ENCODE data around the gene LTBP4.

LTBP4 gene

GRCh38 chr19:40596608-40597328, 4.4 kb upstream of the LTBP4 start:
- DNase-seq (ENCODE audit: low read depth) = no peak

- no peak for DNase-seq (ENCODE audit: low read depth)
Measured at GRCh38 chr19:40597329-40597838, 3.8 kb upstream of the LTBP4 start.

DNA sequence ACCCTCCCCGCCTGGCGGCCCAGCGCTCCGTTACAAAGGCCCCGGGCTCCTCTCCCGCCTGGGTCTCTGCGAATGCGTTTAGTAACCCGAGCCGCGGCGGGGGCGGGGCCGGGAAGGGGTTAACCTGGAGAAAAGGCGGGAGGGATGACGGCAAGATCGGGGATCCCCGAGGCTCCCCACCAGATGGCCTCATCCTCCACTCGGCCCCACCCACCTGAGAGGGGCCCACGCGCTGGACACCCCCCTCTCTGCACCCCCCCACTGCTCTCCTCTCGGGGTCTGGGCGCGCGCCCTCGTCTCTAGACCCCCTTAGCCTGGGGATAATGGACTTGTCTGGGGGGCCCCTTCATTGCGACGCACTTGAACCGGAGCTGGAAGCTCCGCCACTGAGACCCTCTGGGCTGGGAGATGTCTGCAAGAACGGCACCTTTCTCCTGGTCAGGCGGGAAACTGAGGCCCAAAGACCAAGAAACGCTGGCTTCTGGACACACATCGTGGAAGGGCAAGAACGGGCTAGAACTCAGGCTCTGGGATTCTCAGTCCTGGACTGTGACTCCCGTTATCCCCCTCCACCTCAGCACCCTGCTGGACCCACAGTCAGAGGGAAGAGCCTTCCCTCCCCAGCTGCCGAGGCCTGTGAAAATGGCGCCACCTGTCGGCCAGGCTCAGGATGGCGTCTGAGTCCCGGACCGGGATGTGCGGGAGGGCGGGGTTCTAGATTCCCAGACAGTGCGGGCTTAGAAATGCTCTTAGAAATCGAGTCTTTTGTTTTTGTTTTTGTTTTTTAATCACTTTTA, 2.9 kb upstream of the LTBP4 start:
- DNase-seq (ENCODE audit: low read depth) = peak; percentile 78

- no peak for DNase-seq (ENCODE audit: low read depth)
Measured at GRCh38 chr19:40598918-40599307, 2.3 kb upstream of the LTBP4 start.

DNA sequence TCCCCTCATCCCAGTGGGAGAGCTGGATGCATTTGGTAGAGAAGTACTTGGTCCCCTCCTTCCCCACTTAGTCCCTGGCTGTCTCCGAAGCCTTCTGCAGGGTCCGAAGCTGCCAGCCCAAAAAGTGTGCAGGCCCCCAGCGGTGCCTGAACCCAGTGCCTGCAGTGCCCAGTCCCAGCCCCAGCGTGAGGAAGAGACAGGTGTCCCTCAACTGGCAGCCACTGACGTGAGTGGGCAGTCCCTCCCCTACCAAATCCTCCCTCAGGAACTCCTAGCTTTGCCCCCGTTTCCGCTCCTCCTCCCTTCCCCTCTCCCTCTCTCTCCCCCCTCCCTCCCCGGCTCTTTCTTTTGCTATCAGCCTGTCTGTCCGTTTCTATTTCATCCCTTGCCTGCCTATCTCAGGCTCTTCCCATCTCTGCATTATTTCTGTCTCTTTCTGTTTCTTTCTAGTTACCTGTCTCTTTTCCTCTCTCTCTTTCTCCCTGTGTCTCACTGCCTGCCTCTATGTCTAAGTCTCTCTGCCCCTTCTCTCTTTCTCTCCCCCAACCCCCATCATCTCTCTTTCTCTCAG, 1.8 kb upstream of the LTBP4 start:
- no peak for DNase-seq (ENCODE audit: low read depth)

DNA sequence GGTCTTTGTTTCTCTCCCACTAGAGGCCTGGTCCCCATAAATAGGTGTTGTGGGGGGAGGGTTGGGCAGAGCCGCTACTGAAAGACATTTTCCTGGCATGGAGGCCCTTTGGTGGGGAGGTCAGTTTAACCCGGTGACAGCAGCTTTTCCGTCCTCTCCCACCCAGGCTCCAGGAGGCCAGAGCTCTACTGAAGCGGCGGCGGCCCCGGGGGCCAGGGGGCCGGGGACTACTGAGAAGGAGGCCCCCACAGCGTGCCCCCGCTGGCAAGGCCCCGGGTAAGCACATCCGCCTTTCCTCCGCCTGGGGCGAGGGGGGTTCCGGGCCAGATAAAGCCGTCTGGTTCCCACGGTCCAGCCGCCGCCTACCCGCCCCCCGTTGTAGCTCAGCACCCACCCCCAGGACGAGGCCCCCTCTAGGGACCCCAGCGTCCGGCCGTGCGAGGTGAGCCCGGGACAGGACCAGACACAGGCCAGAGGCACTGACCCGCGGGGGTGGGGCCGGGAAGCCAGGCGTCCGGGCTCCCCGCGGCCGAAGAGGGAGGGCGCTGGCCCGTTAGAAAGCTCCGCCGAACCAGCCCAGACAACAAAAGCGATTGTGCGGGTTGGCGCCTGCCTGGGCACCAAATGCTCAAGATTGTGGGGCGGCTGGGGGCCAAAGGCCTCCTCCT, 1.1 kb upstream of the LTBP4 start:
- no peak for DNase-seq (ENCODE audit: low read depth)

DNA sequence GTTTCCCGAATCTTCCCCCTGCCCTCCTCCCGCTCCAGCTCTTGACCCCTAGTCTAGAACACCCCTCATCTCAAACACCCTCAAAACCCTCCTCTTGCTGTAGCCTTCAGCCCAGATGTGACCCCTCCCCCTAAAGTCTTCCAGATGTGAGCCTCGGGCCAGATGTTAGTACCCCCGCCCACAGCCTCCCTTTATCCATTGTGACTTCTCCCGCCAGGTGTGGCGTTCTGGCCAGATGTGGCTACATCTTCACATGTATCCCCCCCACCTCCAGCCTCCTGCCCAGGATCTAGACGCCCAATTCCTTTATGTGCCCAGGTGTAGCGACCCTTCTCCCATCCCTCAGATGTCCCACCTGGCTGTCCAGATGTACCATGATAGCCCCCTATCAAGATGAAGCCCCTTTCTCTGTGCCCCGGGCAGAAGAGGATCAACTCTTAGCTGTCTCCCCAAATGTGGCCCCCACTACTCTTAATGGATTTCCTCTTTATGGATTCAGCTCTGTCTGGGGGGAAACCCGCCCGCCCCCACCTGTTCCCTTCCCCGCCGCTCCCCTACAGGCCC, 517 bp upstream of the LTBP4 start:
- no peak for DNase-seq (ENCODE audit: low read depth)

DNA sequence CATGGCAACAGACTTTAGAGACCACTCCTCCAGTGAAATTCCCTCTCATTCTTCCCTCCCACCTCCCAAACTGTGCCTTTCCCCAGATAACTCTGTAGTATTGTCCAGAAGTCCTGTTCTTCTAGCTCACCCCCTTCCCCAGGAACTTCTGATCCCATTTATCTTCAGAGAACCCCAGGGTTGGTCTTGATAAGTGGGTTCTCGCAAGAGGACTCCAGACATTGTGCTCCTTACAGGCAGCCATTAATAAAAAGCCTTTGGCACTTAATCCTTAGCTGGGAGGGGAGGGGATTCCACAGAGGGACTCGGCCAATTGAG, 1.9 kb downstream of the LTBP4 start:
- no peak for DNase-seq (ENCODE audit: low read depth)

DNA sequence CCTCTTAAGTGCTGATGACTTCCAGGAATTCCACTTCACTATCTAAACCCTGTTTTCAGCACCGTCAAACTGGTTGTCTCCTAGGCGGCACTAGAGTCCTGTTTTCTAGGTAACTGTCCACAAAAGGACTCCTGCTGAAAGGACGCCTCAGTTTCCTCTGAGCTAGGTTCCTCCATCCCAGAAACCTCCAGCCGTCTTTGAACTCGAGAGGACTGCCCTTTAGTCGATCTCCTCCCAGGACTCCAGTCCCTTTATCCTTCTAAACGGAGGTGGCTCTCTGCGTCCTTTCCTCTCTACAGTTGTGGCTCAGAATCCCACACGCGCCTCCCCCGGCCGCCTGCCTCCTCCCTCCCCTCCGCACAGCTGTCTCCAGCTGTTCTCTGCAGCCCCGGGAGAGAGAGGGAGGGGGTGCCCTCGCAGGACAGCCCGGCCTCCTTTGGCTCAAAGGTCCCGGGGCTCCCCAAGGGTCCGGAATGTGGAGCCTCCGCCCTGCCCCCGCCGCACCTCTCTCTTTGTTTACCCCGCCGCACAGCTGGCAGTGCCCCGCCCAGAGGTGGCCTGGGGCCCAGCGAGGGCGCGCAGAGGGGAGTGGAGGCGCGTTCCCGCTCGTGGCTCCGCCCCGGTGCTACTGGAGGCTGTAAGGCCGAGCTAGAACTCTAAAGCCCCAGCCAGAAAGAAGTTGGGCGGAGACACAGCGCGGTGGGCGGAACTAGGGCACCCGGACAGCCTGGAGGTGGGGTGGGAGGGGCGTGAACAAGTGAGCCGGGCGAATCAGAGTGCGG, 2.4 kb downstream of the LTBP4 start:
- peak; percentile 88 for DNase-seq (ENCODE audit: low read depth)

DNA sequence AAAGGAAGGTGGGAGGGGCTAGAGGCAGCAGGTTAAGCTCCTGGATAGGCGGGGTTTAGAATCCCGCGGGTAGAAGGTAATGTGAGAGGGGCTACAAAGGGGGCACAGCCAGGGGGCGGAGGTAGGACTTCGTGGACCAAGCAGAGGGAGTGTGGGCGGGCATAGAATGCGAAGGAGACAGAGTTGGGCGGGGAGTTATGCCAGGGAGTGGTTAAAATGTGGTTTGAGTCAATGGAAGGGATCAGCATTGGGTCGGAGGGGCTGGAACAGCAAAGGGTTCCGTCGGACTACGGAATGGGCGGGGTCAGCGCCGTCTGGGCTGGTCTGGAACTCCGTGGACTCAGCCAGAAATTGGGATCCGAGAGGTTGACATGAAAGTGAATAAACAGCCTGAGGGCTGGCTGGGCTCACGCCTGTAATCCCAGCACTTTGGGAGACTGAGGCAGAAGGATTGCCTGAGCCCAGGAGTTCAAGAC, 3.0 kb downstream of the LTBP4 start:
- DNase-seq (ENCODE audit: low read depth) = no peak

DNA sequence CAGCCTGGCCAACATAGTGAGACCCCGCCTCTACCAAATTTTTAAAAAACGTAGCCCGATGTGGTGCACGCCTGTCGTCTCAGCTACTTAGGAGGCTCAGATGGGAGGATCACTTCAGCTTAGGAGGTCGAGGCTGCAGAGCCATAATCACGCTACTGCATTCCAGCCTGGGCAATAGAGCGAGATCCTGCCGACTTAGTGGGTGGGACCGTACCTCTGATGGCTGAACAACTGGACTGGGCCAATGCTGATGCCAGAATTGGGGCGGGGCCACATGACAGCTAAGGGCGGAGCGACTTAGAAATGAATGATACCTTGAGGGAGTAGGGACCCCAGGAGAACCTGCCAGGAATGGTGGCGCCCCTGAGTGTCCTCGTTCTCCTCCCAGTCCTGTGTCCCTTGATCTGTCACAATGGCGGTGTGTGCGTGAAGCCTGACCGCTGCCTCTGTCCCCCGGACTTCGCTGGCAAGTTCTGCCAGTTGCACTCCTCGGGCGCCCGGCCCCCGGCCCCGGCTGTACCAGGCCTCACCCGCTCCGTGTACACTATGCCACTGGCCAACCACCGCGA, 3.6 kb downstream of the LTBP4 start:
- DNase-seq (ENCODE audit: low read depth) = no peak

DNA sequence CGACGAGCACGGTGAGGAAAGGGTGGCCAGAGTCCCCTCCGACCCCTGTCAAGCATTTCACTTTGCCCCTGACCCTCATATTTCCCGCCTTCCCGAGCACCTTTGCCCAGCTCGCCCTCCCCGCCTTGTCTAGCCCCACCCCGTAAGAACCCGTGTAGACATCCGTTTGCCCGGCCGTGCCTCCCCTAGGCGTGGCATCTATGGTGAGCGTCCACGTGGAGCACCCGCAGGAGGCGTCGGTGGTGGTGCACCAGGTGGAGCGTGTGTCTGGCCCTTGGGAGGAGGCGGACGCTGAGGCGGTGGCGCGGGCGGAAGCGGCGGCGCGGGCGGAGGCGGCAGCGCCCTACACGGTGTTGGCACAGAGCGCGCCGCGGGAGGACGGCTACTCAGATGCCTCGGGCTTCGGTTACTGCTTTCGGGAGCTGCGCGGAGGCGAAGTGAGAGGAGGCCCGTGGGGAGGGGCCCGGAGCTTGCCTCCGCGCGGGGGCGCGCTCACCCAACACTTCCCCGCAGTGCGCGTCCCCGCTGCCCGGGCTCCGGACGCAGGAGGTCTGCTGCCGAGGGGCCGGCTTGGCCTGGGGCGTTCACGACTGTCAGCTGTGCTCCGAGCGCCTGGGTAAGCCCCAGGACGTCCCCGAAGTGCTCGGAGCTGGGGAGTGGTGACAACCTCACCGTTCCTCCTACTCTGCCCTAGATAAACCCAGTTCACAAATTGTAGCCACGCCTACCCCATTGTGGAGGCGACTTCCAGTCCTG, 4.2 kb downstream of the LTBP4 start:
- DNase-seq (ENCODE audit: low read depth) = peak; percentile 41

- DNase-seq (ENCODE audit: low read depth) = no peak
Measured at GRCh38 chr19:40607311-40608239, 6.4 kb downstream of the LTBP4 start.

GRCh38 chr19:40608240-40608621, 7.1 kb downstream of the LTBP4 start:
- DNase-seq (ENCODE audit: low read depth) = no peak

DNA sequence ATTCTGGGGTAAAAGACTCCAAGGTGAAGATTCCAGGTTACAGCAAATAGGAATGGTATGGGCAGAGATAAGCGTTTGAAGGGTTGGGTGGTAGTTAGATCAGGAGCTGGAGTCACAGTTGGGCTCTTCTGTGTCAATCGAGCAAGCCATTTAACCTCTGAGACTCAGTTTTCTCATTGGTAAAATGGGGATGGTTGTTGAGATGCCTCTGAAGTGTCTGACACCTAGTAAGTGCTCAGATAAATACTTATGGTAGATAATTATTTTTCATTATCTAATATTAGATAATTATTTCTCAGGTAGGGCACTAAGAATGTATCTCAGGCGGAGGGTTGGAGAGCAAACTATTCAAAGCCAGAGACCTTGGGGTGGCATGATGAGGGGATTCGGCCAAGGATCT, 7.8 kb downstream of the LTBP4 start:
- DNase-seq (ENCODE audit: low read depth) = no peak

DNA sequence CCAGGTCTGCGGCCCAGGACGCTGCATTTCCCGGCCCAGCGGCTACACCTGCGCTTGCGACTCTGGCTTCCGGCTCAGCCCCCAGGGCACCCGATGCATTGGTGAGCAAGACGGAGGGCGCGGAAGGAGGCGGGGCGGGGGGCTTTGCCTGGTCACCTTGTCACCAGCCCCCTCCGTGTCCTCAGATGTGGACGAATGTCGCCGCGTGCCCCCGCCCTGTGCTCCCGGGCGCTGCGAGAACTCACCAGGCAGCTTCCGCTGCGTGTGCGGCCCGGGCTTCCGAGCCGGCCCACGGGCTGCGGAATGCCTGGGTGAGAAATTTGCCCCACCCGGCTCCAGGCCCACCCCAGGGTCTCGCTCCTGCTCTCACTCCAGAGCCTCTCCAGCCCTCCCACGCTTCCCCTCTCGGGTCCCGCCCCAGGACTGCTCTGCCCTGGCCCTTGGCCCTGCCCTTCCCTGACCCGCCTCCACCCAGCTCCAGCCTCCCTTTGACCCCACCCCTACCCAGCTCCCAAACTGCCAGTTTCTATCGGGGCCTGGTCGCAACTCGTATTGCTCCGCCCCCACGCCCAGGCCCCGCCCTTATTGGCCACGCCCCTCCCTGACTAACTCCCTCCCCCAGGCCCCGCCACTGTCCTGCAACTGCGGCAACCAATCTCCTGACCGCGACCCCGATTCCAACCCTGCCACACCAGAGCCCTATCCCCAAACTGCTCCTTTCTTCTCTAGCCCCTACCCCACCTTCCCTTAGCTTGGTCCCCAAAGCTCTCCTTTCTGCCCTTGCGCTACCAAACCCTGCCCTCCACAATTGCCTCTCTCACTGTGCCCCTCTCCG, 8.6 kb downstream of the LTBP4 start:
- peak; percentile 86 for DNase-seq (ENCODE audit: low read depth)

GRCh38 chr19:40610396-40611064, 9.4 kb downstream of the LTBP4 start:
- DNase-seq (ENCODE audit: low read depth) = no peak

DNA sequence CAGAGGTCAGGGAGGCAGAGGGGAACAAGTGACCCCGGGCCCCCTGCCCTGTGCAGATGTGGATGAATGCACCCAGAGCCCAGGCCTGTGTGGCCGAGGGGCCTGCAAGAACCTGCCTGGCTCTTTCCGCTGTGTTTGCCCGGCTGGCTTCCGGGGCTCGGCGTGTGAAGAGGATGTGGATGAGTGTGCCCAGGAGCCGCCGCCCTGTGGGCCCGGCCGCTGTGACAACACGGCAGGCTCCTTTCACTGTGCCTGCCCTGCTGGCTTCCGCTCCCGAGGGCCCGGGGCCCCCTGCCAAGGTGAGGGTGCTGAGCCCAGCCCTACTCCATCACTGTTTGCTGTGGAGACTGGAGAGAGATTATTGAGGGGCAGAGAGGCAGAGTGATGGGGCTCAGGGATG, 9.9 kb downstream of the LTBP4 start:
- no peak for DNase-seq (ENCODE audit: low read depth)
